Body of pancreas (tissue), 4 donors: Measurements from ENCODE around the gene CD47. TPM values are rescaled to one million over a fixed set of nuclear protein-coding genes. Genes with fewer than 3 reads are reported as not detected.

ENCODE experiments used
- ATAC-seq: fragments of 150-250 bp; one replicate; pipeline ENCODE4 v1.9.1; 2016
- DNase-seq, 4 donors: peaks; one replicate each; pipeline ENCODE4 v3.0.0-alpha.2; 2019
- H3K27ac ChIP-seq, 4 donors: fragments of 200-600 bp; sonication (generic); 1 replicate in 3 of 4; 2 replicates in 1 of 4; pipeline versions ENCODE4 v1.5.1 to v1.6.1; 2016 to 2019; ENCODE audit warnings: mild to moderate bottlenecking in 1 of 4, mixed read lengths in 1 of 4, moderate library complexity in 1 of 4
- H3K27me3 ChIP-seq, 2 donors: fragments of 200-600 bp; sonication (generic); one replicate each; pipeline ENCODE4 v1.6.0; 2016; ENCODE audit warnings: mild to moderate bottlenecking in 1 of 2
- H3K36me3 ChIP-seq, 2 donors: fragments of 200-600 bp; sonication (generic); replicated peaks in 1 of 2; 2 replicates each; pipeline ENCODE4 v1.5.1; 2016; ENCODE audit warnings: low read depth in 2 of 2; ENCODE audit not compliant: insufficient read depth in 1 of 2
- H3K4me1 ChIP-seq: fragments of 200-600 bp; sonication (generic); one replicate; pipeline ENCODE4 v1.6.0; 2016
- H3K4me3 ChIP-seq, 2 donors: fragments of 200-600 bp; sonication (generic); 1 replicate in 1 of 2; 2 replicates in 1 of 2; pipeline ENCODE4 v1.5.1; 2016 to 2019
- H3K9me3 ChIP-seq, 3 donors: fragments of 200-600 bp; sonication (generic); 1 replicate in 2 of 3; 2 replicates in 1 of 3; pipeline ENCODE4 v1.5.1; 2016
- CTCF ChIP-seq, 7 experiments: fragments of 450-650 bp in 4 of 7; fragments of 200-600 bp in 3 of 7; sonication (generic) in 3 of 7; IDR thresholded peaks; one replicate each; pipeline ENCODE4 v1.5.1; 2016 to 2019; ENCODE audit warnings: antibody characterized with exemption in 7 of 7
- POLR2A ChIP-seq, 3 donors: fragments of 450-650 bp; IDR thresholded peaks; one replicate each; pipeline ENCODE4 v1.6.1; 2016; ENCODE audit warnings: antibody characterized with exemption in 3 of 3, mild to moderate bottlenecking in 2 of 3
- WGBS, 2 donors: methylation state at CpG; one replicate each; pipeline ENCODE4 v1.1.5; 2017; 5-methylcytosine and 5-hydroxymethylcytosine counted together
- intact Hi-C: fragments of 100-400 bp; cut with DNase I; formaldehyde crosslinking; loops from one replicate; pipeline ENCODE4 v1.15.1; 2023
- total RNA-seq, 2 donors: library from RNA; depleted of rRNA; stranded (reverse); fragments of >200 nt; gene quantifications; one replicate each; pipeline ENCODE4 v1.1.0, GENCODE V29; 2016

CD47 gene
- total RNA-seq, 2 donors from 2014 or later: 34.3 to 51.1 TPM

GRCh38 chr3:108067768-108068167 lies 23.1 kb downstream of the CD47 start:
- ATAC-seq: no peak

GRCh38 chr3:108065096-108065495 lies 25.7 kb downstream of the CD47 start:
- Histone ChIP-seq H3K9me3 (no peaks in the 10 kb centered on the region), H3K4me3 (no peak overlapping the region), H3K36me3 (peaks cover 0 to 2% of the 10 kb centered on the region in 2 donors), H3K27ac (no peak overlapping the region), H3K27me3 (no peaks in the 10 kb centered on the region), H3K4me1 (no peaks in the 10 kb centered on the region)
- no peak for TF ChIP-seq POLR2A (IDR thresholded peaks at IDR 0.05)
- no peak for TF ChIP-seq CTCF (IDR thresholded peaks at IDR 0.05)
- DNase-seq (no peak), ATAC-seq (no peak)
- intact Hi-C loops: no loop called here

More at GRCh38 chr3:108067768-108068167, 23.1 kb downstream of the CD47 start:
- no peaks in the 10 kb centered on the region for H3K36me3 ChIP-seq
- TF ChIP-seq POLR2A (IDR thresholded peaks at IDR 0.05) (no peak), CTCF (IDR thresholded peaks at IDR 0.05) (no peak)
- WGBS, 2 donors: 17 to 29% methylated on average over 1 of the region's 1 CpG
- H3K27ac ChIP-seq: no peak overlapping the region
- intact Hi-C loops: no loop called here
- no peak overlapping the region for H3K4me3 ChIP-seq
- no peaks in the 10 kb centered on the region for H3K9me3 ChIP-seq
- DNase-seq: no peak
- H3K27me3 ChIP-seq: no peaks in the 10 kb centered on the region
- no peaks in the 10 kb centered on the region for H3K4me1 ChIP-seq

GRCh38 chr3:108064293-108064887 lies 26.4 kb downstream of the CD47 start:
- TF ChIP-seq POLR2A (IDR thresholded peaks at IDR 0.05) (no peak), CTCF (IDR thresholded peaks at IDR 0.05) (no peak)
- ATAC-seq (no peak), DNase-seq (no peak)
- no peaks in the 10 kb centered on the region for H3K4me1 ChIP-seq
- H3K27ac ChIP-seq: no peak overlapping the region
- intact Hi-C loops: no loop called here
- no peaks in the 10 kb centered on the region for H3K9me3 ChIP-seq
- no peaks in the 10 kb centered on the region for H3K27me3 ChIP-seq
- 93 to 97% methylated on average over 1 of the region's 1 CpG for WGBS, 2 donors
- peaks cover 0 to 3% of the 10 kb centered on the region in 2 donors for H3K36me3 ChIP-seq
- no peak overlapping the region for H3K4me3 ChIP-seq

GRCh38 chr3:108062051-108062450 lies 28.8 kb downstream of the CD47 start:
- Histone ChIP-seq H3K4me3 (no peak overlapping the region), H3K36me3 (peaks cover 0 to 3% of the 10 kb centered on the region in 2 donors), H3K4me1 (no peaks in the 10 kb centered on the region), H3K9me3 (no peaks in the 10 kb centered on the region), H3K27ac (no peak overlapping the region), H3K27me3 (no peaks in the 10 kb centered on the region)
- TF ChIP-seq POLR2A (IDR thresholded peaks at IDR 0.05): no peak
- TF ChIP-seq CTCF (IDR thresholded peaks at IDR 0.05): no peak
- ATAC-seq: no peak
- DNase-seq: peak in 1 of 4 donors; percentile 4
- WGBS, 2 donors: 83 to 95% methylated on average over 1 of the region's 1 CpG
- intact Hi-C loops: no loop called here

- Histone ChIP-seq H3K4me1 (no peaks in the 10 kb centered on the region), H3K27me3 (no peaks in the 10 kb centered on the region), H3K36me3 (peaks cover 0 to 3% of the 10 kb centered on the region in 2 donors), H3K27ac (no peak overlapping the region), H3K4me3 (no peak overlapping the region), H3K9me3 (no peaks in the 10 kb centered on the region)
- WGBS, 2 donors: 89 to 95% methylated on average over 3 of the region's 3 CpGs
- intact Hi-C loops: no loop called here
- DNase-seq (no peak), ATAC-seq (no peak)
- TF ChIP-seq CTCF (IDR thresholded peaks at IDR 0.05): no peak
- TF ChIP-seq POLR2A (IDR thresholded peaks at IDR 0.05): no peak
Measured at GRCh38 chr3:108060331-108060730, 30.5 kb downstream of the CD47 start.
